Measurements from ENCODE around the gene CCDC117. TPM values are rescaled to one million over a fixed set of nuclear protein-coding genes. Genes with fewer than 3 reads are reported as not detected.
A peak's percentile ranks its signal among the peaks of the same experiment; 100 is the strongest.

Gene CCDC117
- total RNA-seq, 4 donors from 2014 or later, result 16.8 to 25.6 (median 20.6) TPM

- Histone ChIP-seq H3K9me3 (no peaks in the 10 kb centered on the region), H3K4me3 (no peak overlapping the region), H3K4me1 (peaks cover 2 to 69% (median 30%) of the 10 kb centered on the region in 4 donors), H3K36me3 (peaks cover 0 to 31% (median 14%) of the 10 kb centered on the region in 4 donors), H3K27me3 (no peaks in the 10 kb centered on the region), H3K27ac (peak overlapping the region in 2 of 4 donors; percentile 27 to 99)
- 81 to 83% methylated on average over 1 to 5 of the region's 5 CpGs for WGBS, 2 donors (ENCODE audit: low coverage in 1 of 2)
- intact Hi-C loops (cut with DNase I; ENCODE audit: low total_unique reads), result no loop called here
- in situ Hi-C loops (cut with MboI; ENCODE audit: low pct_ligation_motif_present in 1 of 4, low pct_unique_long_range_greater_than_20kb in 1 of 4, low sequenced_read_pairs in 3 of 4), result no loop called here
- DNase-seq, result no peak
- TF ChIP-seq EP300 (IDR thresholded peaks at IDR 0.05; ENCODE audit: low read depth), result no peak
- no peak for TF ChIP-seq POLR2A (IDR thresholded peaks at IDR 0.05)
- no peak for TF ChIP-seq POLR2AphosphoS5 (IDR thresholded peaks at IDR 0.05)
- no peak for TF ChIP-seq CTCF (IDR thresholded peaks at IDR 0.05)
These were observed 23.7 kb downstream of the CCDC117 start for GRCh38 chr22:28795932-28796856.

- Histone ChIP-seq H3K27ac (peak overlapping the region; percentile 98 to 100 (median 100)), H3K27me3 (no peaks in the 10 kb centered on the region), H3K4me1 (peaks cover 12 to 72% (median 46%) of the 10 kb centered on the region in 4 donors), H3K36me3 (peaks cover 0 to 30% (median 13%) of the 10 kb centered on the region in 4 donors), H3K9me3 (no peaks in the 10 kb centered on the region), H3K4me3 (peak overlapping the region; percentile 70 to 99 (median 81))
- WGBS, 2 donors (ENCODE audit: low coverage in 1 of 2), result 0 to 1% methylated on average over 7 of the region's 7 CpGs
- in situ Hi-C loops (cut with MboI; ENCODE audit: low pct_ligation_motif_present in 1 of 4, low pct_unique_long_range_greater_than_20kb in 1 of 4, low sequenced_read_pairs in 3 of 4), result no loop called here
- peak; percentile 69 for DNase-seq
- intact Hi-C loops (cut with DNase I; ENCODE audit: low total_unique reads), result no loop called here
- peak; percentile 76 for TF ChIP-seq POLR2A (IDR thresholded peaks at IDR 0.05)
- no peak for TF ChIP-seq CTCF (IDR thresholded peaks at IDR 0.05)
- TF ChIP-seq POLR2AphosphoS5 (IDR thresholded peaks at IDR 0.05), result peak; percentile 77 to 93 (median 78)
These were observed 26.5 kb downstream of the CCDC117 start for GRCh38 chr22:28798810-28799605.

GRCh38 chr22:28799606-28800307, 27.3 kb downstream of the CCDC117 start:
- Histone ChIP-seq H3K27me3 (no peaks in the 10 kb centered on the region), H3K36me3 (peaks cover 0 to 23% (median 10%) of the 10 kb centered on the region in 4 donors), H3K9me3 (no peaks in the 10 kb centered on the region), H3K4me1 (peaks cover 12 to 64% (median 44%) of the 10 kb centered on the region in 4 donors), H3K4me3 (peak overlapping the region; percentile 70 to 99 (median 81)), H3K27ac (peak overlapping the region; percentile 98 to 100 (median 100))
- DNase-seq, result peak; percentile 73
- in situ Hi-C loops (cut with MboI; ENCODE audit: low pct_ligation_motif_present in 1 of 4, low pct_unique_long_range_greater_than_20kb in 1 of 4, low sequenced_read_pairs in 3 of 4) (no loop called here), intact Hi-C loops (cut with DNase I; ENCODE audit: low total_unique reads) (no loop called here)
- 0% methylated on average over 2 to 19 of the region's 31 CpGs for WGBS, 2 donors (ENCODE audit: low coverage in 1 of 2)
- no peak for TF ChIP-seq CTCF (IDR thresholded peaks at IDR 0.05)
- TF ChIP-seq POLR2A (IDR thresholded peaks at IDR 0.05), result no peak
- no peak for TF ChIP-seq EP300 (IDR thresholded peaks at IDR 0.05; ENCODE audit: low read depth)
- TF ChIP-seq POLR2AphosphoS5 (IDR thresholded peaks at IDR 0.05), result peak in 1 of 3 donors; percentile 2
